Measurements from ENCODE around the gene C1QTNF8.

The C1QTNF8 gene

DNA sequence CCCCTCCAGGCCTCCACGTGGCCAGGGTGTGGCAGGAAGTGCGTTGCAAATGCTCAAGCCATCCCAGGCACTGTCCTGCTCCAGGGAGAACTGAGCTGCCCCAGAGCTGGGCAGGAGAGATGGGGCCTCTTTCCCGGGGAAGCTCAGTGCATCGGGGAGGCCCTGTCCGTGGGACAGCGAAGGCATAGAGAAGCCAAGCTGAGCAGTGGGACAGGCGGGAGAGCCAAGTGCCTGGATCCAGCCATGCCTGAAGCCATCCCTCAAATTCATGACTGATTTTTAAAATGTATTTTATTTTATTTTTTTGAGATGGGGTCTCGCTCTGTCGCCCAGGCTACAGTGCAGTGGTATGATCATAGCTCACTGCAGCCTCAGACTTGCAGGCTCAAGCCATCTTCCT is 48.9 kb downstream of the C1QTNF8 start:
- TF ChIP-seq, protein P1, sequence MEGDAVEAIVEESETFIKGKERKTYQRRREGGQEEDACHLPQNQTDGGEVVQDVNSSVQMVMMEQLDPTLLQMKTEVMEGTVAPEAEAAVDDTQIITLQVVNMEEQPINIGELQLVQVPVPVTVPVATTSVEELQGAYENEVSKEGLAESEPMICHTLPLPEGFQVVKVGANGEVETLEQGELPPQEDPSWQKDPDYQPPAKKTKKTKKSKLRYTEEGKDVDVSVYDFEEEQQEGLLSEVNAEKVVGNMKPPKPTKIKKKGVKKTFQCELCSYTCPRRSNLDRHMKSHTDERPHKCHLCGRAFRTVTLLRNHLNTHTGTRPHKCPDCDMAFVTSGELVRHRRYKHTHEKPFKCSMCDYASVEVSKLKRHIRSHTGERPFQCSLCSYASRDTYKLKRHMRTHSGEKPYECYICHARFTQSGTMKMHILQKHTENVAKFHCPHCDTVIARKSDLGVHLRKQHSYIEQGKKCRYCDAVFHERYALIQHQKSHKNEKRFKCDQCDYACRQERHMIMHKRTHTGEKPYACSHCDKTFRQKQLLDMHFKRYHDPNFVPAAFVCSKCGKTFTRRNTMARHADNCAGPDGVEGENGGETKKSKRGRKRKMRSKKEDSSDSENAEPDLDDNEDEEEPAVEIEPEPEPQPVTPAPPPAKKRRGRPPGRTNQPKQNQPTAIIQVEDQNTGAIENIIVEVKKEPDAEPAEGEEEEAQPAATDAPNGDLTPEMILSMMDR (IDR thresholded peaks at IDR 0.05; ENCODE audit: low read length): no peak
- TF ChIP-seq EZH2phosphoT487 (IDR thresholded peaks at IDR 0.05; ENCODE audit: low read length): no peak
- TF ChIP-seq EZH2 (optimal IDR thresholded peaks at IDR 0.05; ENCODE audit: low read depth, low read length): no peak
- Histone ChIP-seq H3F3A (ENCODE audit: insufficient read depth, low read length) (no peaks in the 10 kb centered on the region), H4K20me1 (ENCODE audit: insufficient read depth, low read length) (no peaks in the 10 kb centered on the region), H3K4me3 (ENCODE audit: low read length) (no peak overlapping the region), H3K79me2 (ENCODE audit: low read length) (no peaks in the 10 kb centered on the region), H3K9me2 (replicated peaks; ENCODE audit: insufficient read depth, low read length) (no peaks in the 10 kb centered on the region), H3K27ac (ENCODE audit: low read length) (no peak overlapping the region), H3K9ac (ENCODE audit: low read length) (no peak overlapping the region), H3K4me2 (ENCODE audit: low read depth, low read length) (no peak overlapping the region), H3K27me3 (replicated peaks; ENCODE audit: insufficient read depth, low read length) (peaks cover 92% of the 10 kb centered on the region), H3K36me3 (replicated peaks; ENCODE audit: insufficient read depth, low read length) (no peaks in the 10 kb centered on the region), H3K9me3 (replicated peaks; ENCODE audit: insufficient read depth, low read length) (no peaks in the 10 kb centered on the region), H3K4me1 (ENCODE audit: low read length) (0 out of 2 replicates have a peak, but pooled peaks cover 7% of the 10 kb centered on the region), H2AFZ (ENCODE audit: low read length) (no peak overlapping the region)
- DNase-seq: no peak

DNA sequence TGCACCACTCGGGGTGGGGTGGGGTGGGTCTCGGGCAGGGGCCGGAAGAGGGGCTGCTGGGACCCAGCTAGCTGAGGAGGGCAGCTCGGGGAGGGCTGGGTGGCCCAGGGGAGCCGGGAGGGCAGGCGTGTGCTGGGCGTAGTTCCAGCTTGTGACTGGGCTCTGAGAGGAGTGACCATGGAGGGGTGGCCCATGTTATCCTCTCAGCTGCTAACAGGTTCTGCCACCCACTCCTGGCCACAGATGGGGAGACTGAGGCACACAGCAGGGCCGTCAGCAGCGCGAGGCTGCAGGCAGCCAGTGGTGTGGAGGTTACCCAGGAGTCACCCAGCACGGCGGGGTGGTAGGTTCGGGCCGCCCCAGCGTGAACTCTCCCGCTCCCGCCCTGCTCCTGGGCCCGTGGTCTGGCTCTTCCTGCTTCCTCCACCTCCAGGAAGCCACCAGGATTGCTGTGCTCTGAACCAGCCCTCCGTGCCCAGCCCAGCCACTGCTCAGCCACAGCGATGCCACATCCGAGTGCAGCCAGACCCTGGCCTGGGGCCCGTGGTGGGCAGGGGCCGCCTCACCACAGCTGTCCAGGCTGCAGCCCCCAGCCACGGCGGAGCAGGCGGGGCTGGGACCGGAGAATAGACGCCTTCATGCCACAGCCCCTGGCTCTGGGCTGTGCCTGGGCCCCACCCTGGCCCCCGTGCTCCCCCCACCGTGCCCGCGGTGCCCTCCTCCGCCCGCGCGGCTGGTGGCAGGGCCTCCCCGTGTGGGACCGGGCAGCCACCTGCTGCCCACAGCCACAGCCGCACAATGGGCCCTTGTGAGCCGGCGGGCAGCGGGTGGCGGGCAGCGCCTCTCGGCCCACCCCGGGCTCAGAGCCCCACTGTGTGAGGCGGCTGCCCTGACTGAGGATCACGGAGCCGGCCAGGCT is 49.8 kb downstream of the C1QTNF8 start:
- H3K27me3 ChIP-seq (replicated peaks; ENCODE audit: insufficient read depth, low read length): peaks cover 83% of the 10 kb centered on the region
- no peak for DNase-seq

DNA sequence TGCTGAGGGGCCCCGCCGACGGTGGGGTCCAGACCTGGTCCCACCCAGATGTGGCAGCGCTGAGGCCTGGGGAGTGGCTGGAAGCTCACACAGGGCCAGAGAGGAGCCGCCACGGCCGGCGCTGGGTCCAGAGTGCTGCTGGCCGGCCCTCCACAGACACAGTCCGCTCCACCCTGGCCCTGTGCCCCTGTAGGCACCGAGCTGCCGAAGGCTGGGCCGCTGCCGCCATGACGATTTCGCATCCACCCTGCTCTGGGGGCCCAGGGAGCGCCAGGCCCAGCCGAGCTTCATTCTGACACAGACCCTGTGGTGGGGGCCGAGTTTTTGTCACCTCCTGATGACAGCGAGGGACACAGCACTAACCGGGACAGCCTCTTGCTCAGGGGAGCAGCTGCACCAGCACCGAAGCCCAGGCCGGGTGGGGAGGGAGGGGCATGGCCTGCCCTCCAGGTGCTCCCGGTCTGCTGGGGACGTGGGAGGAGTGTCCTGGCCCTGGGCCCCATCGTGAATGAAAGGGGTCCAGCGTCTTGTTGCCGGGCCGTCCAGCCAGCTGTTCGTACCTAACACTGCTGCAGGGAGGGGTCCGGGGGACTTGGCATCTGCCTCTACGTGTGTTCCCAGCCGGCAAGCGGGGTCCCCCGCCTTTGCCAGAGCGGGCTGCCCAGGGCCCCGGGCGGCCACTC is 50.6 kb downstream of the C1QTNF8 start:
- no peak overlapping the region for H3K4me2 ChIP-seq (ENCODE audit: low read depth, low read length)
- TF ChIP-seq EZH2phosphoT487 (IDR thresholded peaks at IDR 0.05; ENCODE audit: low read length) (no peak), EZH2 (optimal IDR thresholded peaks at IDR 0.05; ENCODE audit: low read depth, low read length) (no peak)
- TF ChIP-seq, protein P1 (IDR thresholded peaks at IDR 0.05; ENCODE audit: low read length): no peak
- H4K20me1 ChIP-seq (ENCODE audit: insufficient read depth, low read length): no peaks in the 10 kb centered on the region
- H3K36me3 ChIP-seq (replicated peaks; ENCODE audit: insufficient read depth, low read length): no peaks in the 10 kb centered on the region
- H3K79me2 ChIP-seq (ENCODE audit: low read length): no peaks in the 10 kb centered on the region
- DNase-seq: no peak
- 0 out of 2 replicates have a peak, but pooled peaks cover 7% of the 10 kb centered on the region for H3K4me1 ChIP-seq (ENCODE audit: low read length)
- no peaks in the 10 kb centered on the region for H3K9me3 ChIP-seq (replicated peaks; ENCODE audit: insufficient read depth, low read length)
- no peak overlapping the region for H3K9ac ChIP-seq (ENCODE audit: low read length)
- no peaks in the 10 kb centered on the region for H3K9me2 ChIP-seq (replicated peaks; ENCODE audit: insufficient read depth, low read length)
- H2AFZ ChIP-seq (ENCODE audit: low read length): no peak overlapping the region
- H3F3A ChIP-seq (ENCODE audit: insufficient read depth, low read length): no peaks in the 10 kb centered on the region
- H3K27ac ChIP-seq (ENCODE audit: low read length): no peak overlapping the region
- no peak overlapping the region for H3K4me3 ChIP-seq (ENCODE audit: low read length)
- peaks cover 78% of the 10 kb centered on the region for H3K27me3 ChIP-seq (replicated peaks; ENCODE audit: insufficient read depth, low read length)

More for the DNA sequence above, 49.8 kb downstream of the C1QTNF8 start:
- Histone ChIP-seq H3K9me3 (replicated peaks; ENCODE audit: insufficient read depth, low read length) (no peaks in the 10 kb centered on the region), H3K4me2 (ENCODE audit: low read depth, low read length) (no peak overlapping the region), H3K79me2 (ENCODE audit: low read length) (no peaks in the 10 kb centered on the region), H3K9ac (ENCODE audit: low read length) (no peak overlapping the region), H2AFZ (ENCODE audit: low read length) (no peak overlapping the region), H3K4me3 (ENCODE audit: low read length) (no peak overlapping the region), H3K36me3 (replicated peaks; ENCODE audit: insufficient read depth, low read length) (no peaks in the 10 kb centered on the region), H3K9me2 (replicated peaks; ENCODE audit: insufficient read depth, low read length) (no peaks in the 10 kb centered on the region), H3K4me1 (ENCODE audit: low read length) (0 out of 2 replicates have a peak, but pooled peaks cover 7% of the 10 kb centered on the region), H3K27ac (ENCODE audit: low read length) (no peak overlapping the region), H3F3A (ENCODE audit: insufficient read depth, low read length) (no peaks in the 10 kb centered on the region), H4K20me1 (ENCODE audit: insufficient read depth, low read length) (no peaks in the 10 kb centered on the region)
- TF ChIP-seq EZH2phosphoT487 (IDR thresholded peaks at IDR 0.05; ENCODE audit: low read length) (no peak), EZH2 (optimal IDR thresholded peaks at IDR 0.05; ENCODE audit: low read depth, low read length) (no peak)
- TF ChIP-seq, protein P1 (IDR thresholded peaks at IDR 0.05; ENCODE audit: low read length): no peak
